HepG2 (cell line): ENCODE measurements around the gene GTF3A. TPM values are rescaled to one million over a fixed set of nuclear protein-coding genes. Genes with fewer than 3 reads are reported as not detected.

ENCODE experiments used
- CHD2 ChIP-seq: IDR thresholded peaks from 2 replicates; pipeline ENCODE4 v1.6.1; 2011; ENCODE audit warnings: low read depth, low read length, improper control_type of control experiment
- ELF1 ChIP-seq: sonication (generic); formaldehyde crosslinking; IDR thresholded peaks from 2 replicates; pipeline ENCODE4 v1.4.0; 2020; ENCODE audit warnings: missing genetic modification reagents
- ISL2 ChIP-seq: sonication (generic); formaldehyde crosslinking; IDR thresholded peaks from 2 replicates; pipeline ENCODE4 v1.5.0; 2020; ENCODE audit warnings: missing genetic modification reagents
- KAT8 ChIP-seq: IDR thresholded peaks from 2 replicates; pipeline ENCODE4 v1.6.1; 2016; ENCODE audit warnings: missing genetic modification reagents, missing compliant biosample characterization
- NFATC3 ChIP-seq: sonication (generic); formaldehyde crosslinking; IDR thresholded peaks from 2 replicates; pipeline ENCODE4 v1.5.1; 2020; ENCODE audit warnings: mild to moderate bottlenecking, missing genetic modification reagents
- RBFOX2 ChIP-seq: fragments of 200-400 bp; formaldehyde crosslinking; IDR thresholded peaks from 2 replicates; pipeline ENCODE4 v1.6.1; 2017; ENCODE audit warnings: low read depth, mild to moderate bottlenecking, low read length
- SALL1 ChIP-seq: sonication (generic); formaldehyde crosslinking; IDR thresholded peaks from 2 replicates; pipeline ENCODE4 v1.8.0; 2022; ENCODE audit warnings: mild to moderate bottlenecking, missing genetic modification reagents
- SOX5 ChIP-seq: IDR thresholded peaks from 2 replicates; pipeline ENCODE4 v1.6.1; 2016; ENCODE audit warnings: borderline replicate concordance
- ZFP91 ChIP-seq: sonication (generic); formaldehyde crosslinking; IDR thresholded peaks from 2 replicates; pipeline ENCODE4 v1.9.0; 2022; ENCODE audit warnings: missing genetic modification reagents, mild to moderate bottlenecking, borderline replicate concordance
- ZKSCAN8 ChIP-seq: IDR thresholded peaks from 2 replicates; pipeline ENCODE4 v1.6.1; 2016; ENCODE audit warnings: borderline replicate concordance, missing genetic modification reagents, missing compliant biosample characterization
- ZNF12 ChIP-seq: sonication (generic); formaldehyde crosslinking; IDR thresholded peaks from 2 replicates; pipeline ENCODE4 v1.5.0; 2020; ENCODE audit warnings: missing genetic modification reagents
- ZNF547 ChIP-seq: sonication (generic); formaldehyde crosslinking; IDR thresholded peaks from 2 replicates; pipeline ENCODE4 v1.5.1; 2020; ENCODE audit warnings: mild to moderate bottlenecking, missing genetic modification reagents
- ZNF563 ChIP-seq: sonication (generic); formaldehyde crosslinking; IDR thresholded peaks from 2 replicates; pipeline ENCODE4 v1.8.0; 2022; ENCODE audit warnings: mild to moderate bottlenecking, moderate library complexity, missing genetic modification reagents
- ZNF572 ChIP-seq: sonication (generic); formaldehyde crosslinking; IDR thresholded peaks from 2 replicates; pipeline ENCODE4 v1.5.1; 2020; ENCODE audit warnings: mild to moderate bottlenecking, missing genetic modification reagents
- ZNF687 ChIP-seq: sonication (generic); formaldehyde crosslinking; IDR thresholded peaks from 2 replicates; pipeline ENCODE4 v1.5.1; 2020; ENCODE audit warnings: mild to moderate bottlenecking, missing genetic modification reagents, moderate library complexity
- ZNF709 ChIP-seq: sonication (generic); formaldehyde crosslinking; IDR thresholded peaks from 2 replicates; pipeline ENCODE4 v1.5.0; 2020; ENCODE audit warnings: mild to moderate bottlenecking, missing genetic modification reagents
- ZNF720 ChIP-seq: sonication (generic); formaldehyde crosslinking; IDR thresholded peaks from 2 replicates; pipeline ENCODE4 v1.4.0; 2020; ENCODE audit warnings: missing genetic modification reagents
- ZNF772 ChIP-seq: sonication (generic); formaldehyde crosslinking; IDR thresholded peaks from 2 replicates; pipeline ENCODE4 v1.5.0; 2020; ENCODE audit warnings: mild to moderate bottlenecking, missing genetic modification reagents
- ZNF788 ChIP-seq: sonication (generic); formaldehyde crosslinking; IDR thresholded peaks from 2 replicates; pipeline ENCODE4 v1.5.0; 2020; ENCODE audit warnings: mild to moderate bottlenecking, missing genetic modification reagents, borderline replicate concordance
- polyA plus RNA-seq, 8 experiments: library from polyadenylated mRNA; depleted of rRNA in 3 of 8; stranded (reverse) in 7 of 8; unstranded in 1 of 8; fragments of >200 nt; fragmentation: Illumina TruSeq in 4 of 8; extraction: Trizol in 4 of 8; gene quantifications; 2 replicates each; pipeline versions ENCODE4 v1.2.1 to v1.2.3, GENCODE V29; 2011 to 2016; ENCODE audit warnings: low read depth in 4 of 8, missing spikeins in 1 of 8, mixed read lengths in 1 of 8; ENCODE audit not compliant: insufficient read depth in 1 of 8
- total RNA-seq, 5 experiments: library from RNA; depleted of rRNA; stranded (reverse); fragments of >200 nt; fragmentation: Illumina TruSeq; extraction: Trizol; gene quantifications; 2 replicates each; pipeline ENCODE4 v1.2.3, GENCODE V29; 2016; ENCODE audit warnings: low read depth in 1 of 5
- TF ChIP-seq, protein P1 (sequence below): sonication (generic); formaldehyde crosslinking; IDR thresholded peaks from 2 replicates; pipeline ENCODE4 v1.9.0; 2021; ENCODE audit warnings: missing genetic modification reagents, borderline replicate concordance
- TF ChIP-seq, protein P2 (sequence below): sonication (generic); formaldehyde crosslinking; IDR thresholded peaks from 2 replicates; pipeline ENCODE4 v1.8.0; 2022; ENCODE audit warnings: missing genetic modification reagents, low read depth, mild to moderate bottlenecking, borderline replicate concordance

Gene GTF3A
- total and polyA plus RNA-seq, 2 of the 13 experiments (the other 11 are each of a cell fraction or from before 2014, with no cell fraction given): 42.1 to 176 TPM

DNA sequence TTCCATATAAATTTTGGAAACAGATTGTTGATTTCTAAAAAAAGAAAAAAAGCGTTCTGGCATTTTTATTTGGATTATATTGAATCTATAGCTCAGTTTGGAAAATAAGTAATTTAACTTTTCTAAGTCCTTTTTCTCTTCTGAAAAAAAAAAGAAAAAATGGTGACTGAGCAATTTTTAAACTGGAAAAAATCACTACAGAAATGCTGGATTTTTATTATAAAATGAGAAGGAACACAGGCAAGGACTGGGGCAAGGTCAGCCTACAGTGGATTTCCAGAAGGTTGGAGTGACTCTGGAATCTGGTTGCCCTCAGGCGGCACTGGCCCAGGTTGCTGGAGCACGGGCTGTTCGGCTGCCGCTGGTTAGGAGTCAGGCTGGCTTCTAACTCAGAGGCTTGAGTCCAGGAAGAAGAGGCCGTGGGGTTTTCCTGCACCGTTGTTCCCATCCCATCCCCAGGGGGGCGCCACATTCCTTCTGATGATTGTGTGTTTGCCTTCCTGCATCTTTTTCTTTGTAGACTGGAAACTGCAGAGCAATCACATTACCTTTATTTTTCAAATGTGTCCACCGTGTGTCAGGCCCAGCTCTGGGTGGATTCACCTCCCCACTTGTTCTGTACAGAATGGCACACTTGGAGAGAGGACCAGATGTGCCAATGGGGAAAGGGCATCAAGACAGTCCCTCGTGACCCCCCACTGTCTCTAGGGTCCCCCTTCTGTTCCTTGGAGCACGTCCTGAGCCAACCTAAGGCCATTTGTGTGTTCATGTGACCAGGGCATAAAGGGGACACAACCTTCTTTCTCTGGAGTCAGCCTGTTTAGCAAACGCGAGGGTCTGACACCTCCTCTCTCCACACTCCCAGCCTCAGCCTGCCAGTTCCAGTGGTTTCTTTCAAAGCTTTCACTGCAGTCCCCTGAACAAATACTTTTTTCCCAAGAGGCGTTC is 44.5 kb upstream of the GTF3A start (continued):
- TF ChIP-seq ZFP91 (CRISPR knock-in tag) (peak; percentile 41; the same call in 1 of the 2 replicates), ZNF788 (CRISPR knock-in tag) (0 out of 2 replicates have a peak, but pooled peaks have one; percentile 12), SALL1 (CRISPR knock-in tag) (peak; percentile 48; the same call in 1 of the 2 replicates), ZNF563 (CRISPR knock-in tag) (no peak), ZNF12 (CRISPR knock-in tag) (peak; percentile 78), KAT8 (no peak), ISL2 (CRISPR knock-in tag) (no peak), SOX5 (CRISPR knock-in tag) (no peak), ZKSCAN8 (CRISPR knock-in tag) (no peak), NFATC3 (CRISPR knock-in tag) (no peak), ZNF720 (CRISPR knock-in tag) (no peak), ZNF709 (CRISPR knock-in tag) (no peak), ZNF547 (CRISPR knock-in tag) (no peak), ZNF772 (CRISPR knock-in tag) (no peak), ZNF687 (CRISPR knock-in tag) (peak; percentile 45; the same call in 1 of the 2 replicates), ZNF572 (CRISPR knock-in tag) (no peak), CHD2 (no peak), ELF1 (CRISPR knock-in tag) (peak; percentile 57), RBFOX2 (no peak)
- TF ChIP-seq, protein P1, sequence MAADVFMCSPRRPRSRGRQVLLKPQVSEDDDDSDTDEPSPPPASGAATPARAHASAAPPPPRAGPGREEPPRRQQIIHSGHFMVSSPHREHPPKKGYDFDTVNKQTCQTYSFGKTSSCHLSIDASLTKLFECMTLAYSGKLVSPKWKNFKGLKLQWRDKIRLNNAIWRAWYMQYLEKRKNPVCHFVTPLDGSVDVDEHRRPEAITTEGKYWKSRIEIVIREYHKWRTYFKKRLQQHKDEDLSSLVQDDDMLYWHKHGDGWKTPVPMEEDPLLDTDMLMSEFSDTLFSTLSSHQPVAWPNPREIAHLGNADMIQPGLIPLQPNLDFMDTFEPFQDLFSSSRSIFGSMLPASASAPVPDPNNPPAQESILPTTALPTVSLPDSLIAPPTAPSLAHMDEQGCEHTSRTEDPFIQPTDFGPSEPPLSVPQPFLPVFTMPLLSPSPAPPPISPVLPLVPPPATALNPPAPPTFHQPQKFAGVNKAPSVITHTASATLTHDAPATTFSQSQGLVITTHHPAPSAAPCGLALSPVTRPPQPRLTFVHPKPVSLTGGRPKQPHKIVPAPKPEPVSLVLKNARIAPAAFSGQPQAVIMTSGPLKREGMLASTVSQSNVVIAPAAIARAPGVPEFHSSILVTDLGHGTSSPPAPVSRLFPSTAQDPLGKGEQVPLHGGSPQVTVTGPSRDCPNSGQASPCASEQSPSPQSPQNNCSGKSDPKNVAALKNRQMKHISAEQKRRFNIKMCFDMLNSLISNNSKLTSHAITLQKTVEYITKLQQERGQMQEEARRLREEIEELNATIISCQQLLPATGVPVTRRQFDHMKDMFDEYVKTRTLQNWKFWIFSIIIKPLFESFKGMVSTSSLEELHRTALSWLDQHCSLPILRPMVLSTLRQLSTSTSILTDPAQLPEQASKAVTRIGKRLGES (CRISPR knock-in tag): no peak
- TF ChIP-seq, protein P2, sequence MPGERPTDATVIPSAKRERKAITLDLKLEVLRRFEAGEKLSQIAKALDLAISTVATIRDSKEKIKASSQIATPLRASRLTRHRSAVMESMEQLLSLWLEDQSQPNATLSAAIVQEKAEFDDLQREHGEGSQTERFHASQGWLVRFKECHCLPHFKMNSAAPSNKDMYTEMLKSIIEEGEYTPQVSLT: no peak
